Measurements from ENCODE around the gene SPRY1.

SPRY1 gene

GRCh38 chr4:123412091-123412505, 15.5 kb downstream of the SPRY1 start:
- no peak for DNase-seq

- no peak for DNase-seq
These were observed 16.3 kb downstream of the SPRY1 start for GRCh38 chr4:123412700-123413512.

- DNase-seq: no peak
These were observed 19.0 kb downstream of the SPRY1 start for GRCh38 chr4:123415576-123415975.

- DNase-seq: no peak
These were observed 19.4 kb downstream of the SPRY1 start for GRCh38 chr4:123415977-123416376.

- no peak for DNase-seq
These were observed 21.2 kb downstream of the SPRY1 start for GRCh38 chr4:123417813-123418212.

GRCh38 chr4:123418351-123418931, 21.8 kb downstream of the SPRY1 start:
- DNase-seq: no peak

GRCh38 chr4:123419885-123420755, 23.5 kb downstream of the SPRY1 start:
- no peak for DNase-seq

- DNase-seq: no peak
These were observed 24.8 kb downstream of the SPRY1 start for GRCh38 chr4:123421227-123421936.

- no peak for DNase-seq
These were observed 25.6 kb downstream of the SPRY1 start for GRCh38 chr4:123421937-123422781.

- DNase-seq: no peak
These were observed 27.2 kb downstream of the SPRY1 start for GRCh38 chr4:123423819-123424218.

- no peak for DNase-seq
These were observed 31.4 kb downstream of the SPRY1 start for GRCh38 chr4:123427951-123428350.

GRCh38 chr4:123430031-123430430, 33.4 kb downstream of the SPRY1 start:
- no peak for DNase-seq

GRCh38 chr4:123430501-123430900, 33.9 kb downstream of the SPRY1 start:
- DNase-seq: no peak

GRCh38 chr4:123433573-123433972, 37.0 kb downstream of the SPRY1 start:
- DNase-seq: no peak

GRCh38 chr4:123433976-123434375, 37.4 kb downstream of the SPRY1 start:
- DNase-seq: no peak

- DNase-seq: no peak
These were observed 38.9 kb downstream of the SPRY1 start for GRCh38 chr4:123435246-123436113.

- no peak for DNase-seq
These were observed 41.4 kb downstream of the SPRY1 start for GRCh38 chr4:123438031-123438430.

- no peak for DNase-seq
These were observed 47.0 kb downstream of the SPRY1 start for GRCh38 chr4:123443401-123444289.

- no peak for DNase-seq
These were observed 47.7 kb downstream of the SPRY1 start for GRCh38 chr4:123444290-123444731.
